Measurements from ENCODE around the gene EARS2. TPM values are rescaled to one million over a fixed set of nuclear protein-coding genes. Genes with fewer than 3 reads are reported as not detected.

The EARS2 gene
- total RNA-seq, 1 donor from 2014 or later, result 26.6 TPM

- H3K4me3 Mint-ChIP-seq (ENCODE audit: low read depth), result no peak overlapping the region
- no peaks in the 10 kb centered on the region for H3K27me3 Mint-ChIP-seq (ENCODE audit: low read depth)
- H3K9me3 Mint-ChIP-seq, result no peaks in the 10 kb centered on the region
- no peak for DNase-seq (ENCODE audit: low spot score)
- H3K4me1 Mint-ChIP-seq (ENCODE audit: low read depth), result no peaks in the 10 kb centered on the region
- intact Hi-C loops (cut with micrococcal nuclease), result no loop called here
- peaks cover 37% of the 10 kb centered on the region for H3K36me3 Mint-ChIP-seq (ENCODE audit: low read depth)
- no peak overlapping the region for H3K27ac Mint-ChIP-seq
These were observed 24.7 kb downstream of the EARS2 start for GRCh38 chr16:23532448-23532847.

- intact Hi-C loops (cut with micrococcal nuclease), result no loop called here
- Mint-ChIP-seq H3K36me3 (ENCODE audit: low read depth) (peaks cover 43% of the 10 kb centered on the region), H3K9me3 (no peaks in the 10 kb centered on the region), H3K27me3 (ENCODE audit: low read depth) (no peaks in the 10 kb centered on the region), H3K4me3 (ENCODE audit: low read depth) (no peak overlapping the region), H3K4me1 (ENCODE audit: low read depth) (no peaks in the 10 kb centered on the region), H3K27ac (no peak overlapping the region)
- DNase-seq (ENCODE audit: low spot score), result no peak
These were observed 27.1 kb downstream of the EARS2 start for GRCh38 chr16:23530062-23530461.

- intact Hi-C loops (cut with micrococcal nuclease), result no loop called here
- Mint-ChIP-seq H3K4me3 (ENCODE audit: low read depth) (no peak overlapping the region), H3K4me1 (ENCODE audit: low read depth) (no peaks in the 10 kb centered on the region), H3K36me3 (ENCODE audit: low read depth) (peaks cover 47% of the 10 kb centered on the region), H3K9me3 (no peaks in the 10 kb centered on the region), H3K27ac (no peak overlapping the region), H3K27me3 (ENCODE audit: low read depth) (no peaks in the 10 kb centered on the region)
- DNase-seq (ENCODE audit: low spot score), result no peak
These were observed 28.4 kb downstream of the EARS2 start for GRCh38 chr16:23528644-23529310.

- no peaks in the 10 kb centered on the region for H3K27me3 Mint-ChIP-seq (ENCODE audit: low read depth)
- H3K4me3 Mint-ChIP-seq (ENCODE audit: low read depth), result no peak overlapping the region
- H3K36me3 Mint-ChIP-seq (ENCODE audit: low read depth), result peaks cover 47% of the 10 kb centered on the region
- H3K27ac Mint-ChIP-seq, result no peak overlapping the region
- intact Hi-C loops (cut with micrococcal nuclease), result no loop called here
- no peak for DNase-seq (ENCODE audit: low spot score)
- no peaks in the 10 kb centered on the region for H3K9me3 Mint-ChIP-seq
- H3K4me1 Mint-ChIP-seq (ENCODE audit: low read depth), result no peaks in the 10 kb centered on the region
These were observed 29.0 kb downstream of the EARS2 start for GRCh38 chr16:23527961-23528643.

- intact Hi-C loops (cut with micrococcal nuclease), result no loop called here
- no peak for DNase-seq (ENCODE audit: low spot score)
- Mint-ChIP-seq H3K4me1 (ENCODE audit: low read depth) (no peaks in the 10 kb centered on the region), H3K27me3 (ENCODE audit: low read depth) (no peaks in the 10 kb centered on the region), H3K27ac (no peak overlapping the region), H3K9me3 (no peaks in the 10 kb centered on the region), H3K36me3 (ENCODE audit: low read depth) (peaks cover 52% of the 10 kb centered on the region), H3K4me3 (ENCODE audit: low read depth) (no peak overlapping the region)
These were observed 32.3 kb downstream of the EARS2 start for GRCh38 chr16:23524886-23525285.

- DNase-seq (ENCODE audit: low spot score), result no peak
- no peak overlapping the region for H3K27ac Mint-ChIP-seq
- intact Hi-C loops (cut with micrococcal nuclease), result no loop called here
- H3K4me3 Mint-ChIP-seq (ENCODE audit: low read depth), result no peak overlapping the region
- H3K36me3 Mint-ChIP-seq (ENCODE audit: low read depth), result peaks cover 55% of the 10 kb centered on the region
- H3K27me3 Mint-ChIP-seq (ENCODE audit: low read depth), result no peaks in the 10 kb centered on the region
- peaks cover 5% of the 10 kb centered on the region for H3K4me1 Mint-ChIP-seq (ENCODE audit: low read depth)
- H3K9me3 Mint-ChIP-seq, result no peaks in the 10 kb centered on the region
These were observed 33.2 kb downstream of the EARS2 start for GRCh38 chr16:23523876-23524385.

GRCh38 chr16:23523321-23523720 is 33.8 kb downstream of the EARS2 start:
- no peak overlapping the region for H3K27ac Mint-ChIP-seq
- peaks cover 9% of the 10 kb centered on the region for H3K4me1 Mint-ChIP-seq (ENCODE audit: low read depth)

GRCh38 chr16:23521965-23522364 is 35.2 kb downstream of the EARS2 start:
- H3K9me3 Mint-ChIP-seq, result no peaks in the 10 kb centered on the region
- intact Hi-C loops (cut with micrococcal nuclease), result no loop called here
- H3K27me3 Mint-ChIP-seq (ENCODE audit: low read depth), result no peaks in the 10 kb centered on the region
- H3K4me3 Mint-ChIP-seq (ENCODE audit: low read depth), result no peak overlapping the region
- peaks cover 14% of the 10 kb centered on the region for H3K4me1 Mint-ChIP-seq (ENCODE audit: low read depth)
- no peak overlapping the region for H3K27ac Mint-ChIP-seq
- no peak for DNase-seq (ENCODE audit: low spot score)
- peaks cover 52% of the 10 kb centered on the region for H3K36me3 Mint-ChIP-seq (ENCODE audit: low read depth)

More at GRCh38 chr16:23523321-23523720, 33.8 kb downstream of the EARS2 start:
- Mint-ChIP-seq H3K4me3 (ENCODE audit: low read depth) (no peak overlapping the region), H3K9me3 (no peaks in the 10 kb centered on the region), H3K27me3 (ENCODE audit: low read depth) (no peaks in the 10 kb centered on the region), H3K36me3 (ENCODE audit: low read depth) (peaks cover 59% of the 10 kb centered on the region)
- DNase-seq (ENCODE audit: low spot score), result no peak
- intact Hi-C loops (cut with micrococcal nuclease), result no loop called here

GRCh38 chr16:23521037-23521743 is 36.0 kb downstream of the EARS2 start:
- H3K27me3 Mint-ChIP-seq (ENCODE audit: low read depth), result no peaks in the 10 kb centered on the region
- no peak for DNase-seq (ENCODE audit: low spot score)
- H3K9me3 Mint-ChIP-seq, result no peaks in the 10 kb centered on the region
- H3K4me1 Mint-ChIP-seq (ENCODE audit: low read depth), result peaks cover 20% of the 10 kb centered on the region
- H3K36me3 Mint-ChIP-seq (ENCODE audit: low read depth), result peaks cover 58% of the 10 kb centered on the region
- H3K27ac Mint-ChIP-seq, result no peak overlapping the region
- intact Hi-C loops (cut with micrococcal nuclease), result no loop called here
- no peak overlapping the region for H3K4me3 Mint-ChIP-seq (ENCODE audit: low read depth)

GRCh38 chr16:23520500-23520899 is 36.6 kb downstream of the EARS2 start:
- no peak overlapping the region for H3K27ac Mint-ChIP-seq
- peaks cover 24% of the 10 kb centered on the region for H3K4me1 Mint-ChIP-seq (ENCODE audit: low read depth)
- H3K9me3 Mint-ChIP-seq, result no peaks in the 10 kb centered on the region
- H3K36me3 Mint-ChIP-seq (ENCODE audit: low read depth), result peaks cover 58% of the 10 kb centered on the region
- H3K4me3 Mint-ChIP-seq (ENCODE audit: low read depth), result no peak overlapping the region
- intact Hi-C loops (cut with micrococcal nuclease), result no loop called here
- DNase-seq (ENCODE audit: low spot score), result no peak
- no peaks in the 10 kb centered on the region for H3K27me3 Mint-ChIP-seq (ENCODE audit: low read depth)

GRCh38 chr16:23519282-23519681 is 37.9 kb downstream of the EARS2 start:
- no peak overlapping the region for H3K4me3 Mint-ChIP-seq (ENCODE audit: low read depth)
- no peaks in the 10 kb centered on the region for H3K27me3 Mint-ChIP-seq (ENCODE audit: low read depth)
- no peak for DNase-seq (ENCODE audit: low spot score)
- H3K9me3 Mint-ChIP-seq, result no peaks in the 10 kb centered on the region
- intact Hi-C loops (cut with micrococcal nuclease), result no loop called here
- H3K4me1 Mint-ChIP-seq (ENCODE audit: low read depth), result peaks cover 31% of the 10 kb centered on the region
- no peak overlapping the region for H3K27ac Mint-ChIP-seq
- H3K36me3 Mint-ChIP-seq (ENCODE audit: low read depth), result peaks cover 48% of the 10 kb centered on the region

GRCh38 chr16:23518435-23518891 is 38.7 kb downstream of the EARS2 start:
- Mint-ChIP-seq H3K9me3 (no peaks in the 10 kb centered on the region), H3K36me3 (ENCODE audit: low read depth) (peaks cover 41% of the 10 kb centered on the region), H3K4me3 (ENCODE audit: low read depth) (no peak overlapping the region), H3K4me1 (ENCODE audit: low read depth) (peaks cover 36% of the 10 kb centered on the region), H3K27me3 (ENCODE audit: low read depth) (no peaks in the 10 kb centered on the region), H3K27ac (no peak overlapping the region)
- no peak for DNase-seq (ENCODE audit: low spot score)
- intact Hi-C loops (cut with micrococcal nuclease), result no loop called here
